K562 (cell line): ENCODE measurements around the gene ITPR3. TPM values are rescaled to one million over a fixed set of nuclear protein-coding genes. Genes with fewer than 3 reads are reported as not detected.

ENCODE experiments used
- ATAC-seq: fragments of 200-7000 bp; cut with Tn5 transposase; 3 replicates; pipeline ENCODE4 v1.9.1; 2020; ENCODE audit warnings: moderate library complexity
- BruUV-seq: library from RNA; stranded (reverse); fragments of 400-500 nt; replicated peaks from 2 replicates; lab custom pipeline; 2021; lab: Mats Ljungman, UMichigan
- CTCF ChIA-PET: fragments of 300-600 bp; formaldehyde crosslinking; extraction: SDS; loops from one replicate; lab custom pipeline; 2021; ENCODE audit warnings: low intra/inter-chr PET ratio; lab: Yijun Ruan, JAX
- POLR2A ChIA-PET: fragments of 300-600, 350-650 bp; sonication (Branson Sonifier 250); formaldehyde crosslinking; extraction: SDS; loops from one replicate; lab custom pipeline; 2021; ENCODE audit warnings: antibody characterized with exemption, inconsistent platforms; lab: Yijun Ruan, JAX
- DNase-seq, 4 experiments: peaks; one replicate each; pipeline versions ENCODE4 v3.0.0 to v3.0.0-alpha.2; 2011 to 2018; ENCODE audit warnings: low spot score in 3 of 4, mixed read lengths in 3 of 4; ENCODE audit errors: extremely low read depth in 1 of 4
- FAIRE-seq: peaks from 2 replicates; lab custom pipeline; 2011; peaks lifted over from hg19 to GRCh38; lab: Jason Lieb, UNC
- H2AFZ ChIP-seq: 2 replicates; pipeline ENCODE4 v1.6.0; 2011; ENCODE audit warnings: low read depth, low read length, control low read depth, inconsistent platforms
- H3K27ac ChIP-seq: fragments of 200-600 bp; 3 replicates; pipeline ENCODE4 v1.8.0; 2011; ENCODE audit warnings: low read depth, mild to moderate bottlenecking, control low read depth, inconsistent platforms, low read length, moderate library complexity, mixed read lengths; ENCODE audit errors: extremely low read depth
- H3K27me3 ChIP-seq, 2 experiments: fragments of 300-600 bp in 1 of 2; 2 replicates in 1 of 2; 3 replicates in 1 of 2; pipeline versions ENCODE4 v1.6.0 to v1.8.0; 2011; ENCODE audit warnings: inconsistent platforms in 2 of 2, low read length in 2 of 2, mild to moderate bottlenecking in 1 of 2, mixed read lengths in 1 of 2, moderate library complexity in 1 of 2; ENCODE audit not compliant: control insufficient read depth in 2 of 2, insufficient read depth in 2 of 2
- H3K36me3 ChIP-seq: fragments of 300-600 bp; 3 replicates; pipeline ENCODE4 v1.8.0; 2011; ENCODE audit warnings: mild to moderate bottlenecking, low read length, inconsistent platforms; ENCODE audit not compliant: control insufficient read depth, insufficient read depth
- H3K4me1 ChIP-seq, 2 experiments: fragments of 200-600 bp in 1 of 2; replicated peaks in 1 of 2; 2 replicates in 1 of 2; 3 replicates in 1 of 2; pipeline versions ENCODE4 v1.5.1 to v1.8.0; 2011; ENCODE audit warnings: inconsistent platforms in 2 of 2, low read length in 2 of 2, mild to moderate bottlenecking in 1 of 2, mixed read lengths in 1 of 2, moderate library complexity in 1 of 2; ENCODE audit not compliant: control insufficient read depth in 2 of 2, insufficient read depth in 2 of 2
- H3K4me2 ChIP-seq: 2 replicates; pipeline ENCODE4 v1.6.1; 2011; ENCODE audit warnings: low read length, control low read depth, inconsistent platforms, mixed read lengths; ENCODE audit not compliant: insufficient read depth
- H3K4me3 ChIP-seq: fragments of 200-600 bp; sonication (generic), shearing (Covaris generic); 2 replicates; pipeline ENCODE4 v1.5.1; 2016; ENCODE audit warnings: control low read depth, inconsistent platforms
- H3K79me2 ChIP-seq: fragments of 200-600 bp; 3 replicates; pipeline ENCODE4 v1.8.0; 2011; ENCODE audit warnings: low read length, inconsistent platforms; ENCODE audit not compliant: control insufficient read depth, insufficient read depth
- H3K9ac ChIP-seq, 2 experiments: 2 replicates each; pipeline versions ENCODE4 v1.6.0 to v1.6.1; 2011; ENCODE audit warnings: low read depth in 2 of 2, low read length in 2 of 2, control low read depth in 1 of 2, inconsistent platforms in 1 of 2, mild to moderate bottlenecking in 1 of 2, mixed read lengths in 1 of 2; ENCODE audit not compliant: insufficient read depth in 1 of 2
- H3K9me1 ChIP-seq: one replicate; pipeline ENCODE4 v1.6.0; 2011; ENCODE audit warnings: inconsistent platforms, mild to moderate bottlenecking, low read length, moderate library complexity; ENCODE audit not compliant: control insufficient read depth, insufficient read depth
- H3K9me3 ChIP-seq: replicated peaks from 2 replicates; pipeline ENCODE4 v1.5.1; 2011; ENCODE audit warnings: low read depth, low read length, inconsistent platforms; ENCODE audit not compliant: control insufficient read depth, insufficient read depth
- H4K20me1 ChIP-seq: replicated peaks from 2 replicates; pipeline ENCODE4 v1.6.1; 2011; ENCODE audit warnings: low read length, inconsistent platforms, mixed read lengths; ENCODE audit not compliant: control insufficient read depth, insufficient read depth
- HMG20B ChIP-seq: fragments of 250-450 bp; sonication (Bioruptor Pico); IDR thresholded peaks from 2 replicates; pipeline ENCODE4 v1.5.0; 2021; ENCODE audit warnings: mild to moderate bottlenecking
- ID3 ChIP-seq, 2 experiments: fragments of 250-450 bp in 1 of 2; fragments of 450-650 bp in 1 of 2; sonication (Bioruptor Pico) in 1 of 2; IDR thresholded peaks; 2 replicates each; pipeline versions ENCODE4 v1.6.1 to v1.8.0; 2016 to 2021; ENCODE audit warnings: mild to moderate bottlenecking in 2 of 2, moderate library complexity in 2 of 2, missing compliant biosample characterization in 1 of 2, missing genetic modification characterization in 1 of 2
- RREB1 ChIP-seq: fragments of 250-450 bp; sonication (Bioruptor Pico); IDR thresholded peaks from 2 replicates; pipeline ENCODE4 v1.4.0; 2020
- TCF7L2 ChIP-seq: fragments of 150-350 bp; IDR thresholded peaks from 2 replicates; pipeline ENCODE4 v1.6.1; 2016; ENCODE audit warnings: low read depth, mild to moderate bottlenecking, low read length, moderate library complexity
- YBX1 ChIP-seq: fragments of 450-650 bp; IDR thresholded peaks from 2 replicates; pipeline ENCODE4 v1.7.1; 2016; ENCODE audit warnings: mild to moderate bottlenecking
- ZNF384 ChIP-seq: IDR thresholded peaks from 2 replicates; pipeline ENCODE4 v1.6.1; 2012; ENCODE audit warnings: low read depth, low read length, improper control_type of control experiment
- WGBS: fragments of 100-300 bp; shearing (Covaris generic); methylation state at CpG from one replicate; pipeline ENCODE4 v1.1.6; 2016; ENCODE audit warnings: low coverage, mixed read lengths; ENCODE audit not compliant: insufficient coverage; ENCODE audit errors: missing lambda C conversion rate; 5-methylcytosine and 5-hydroxymethylcytosine counted together
- in situ Hi-C: fragments of 300-500 bp; cut with MboI; formaldehyde crosslinking; loops from 4 replicates; pipeline ENCODE4 v1.15.0; 2018; ENCODE audit warnings: inconsistent platforms, mixed read lengths
- intact Hi-C: fragments of 100-400 bp; cut with micrococcal nuclease; formaldehyde crosslinking; loops from 2 replicates; pipeline ENCODE4 v1.14.2; 2022
- polyA plus RNA-seq, 8 experiments: library from polyadenylated mRNA; depleted of rRNA in 4 of 8; stranded (reverse) in 5 of 8; unstranded in 3 of 8; fragments of >200 nt; fragmentation: Nextera tagmentation in 2 of 8; fragmentation: Illumina TruSeq in 1 of 8; extraction: Ambion mirVana in 2 of 8; extraction: Trizol in 1 of 8; gene quantifications; 2 replicates each; pipeline versions ENCODE4 v1.2.1 to v1.2.3, GENCODE V29; 2011 to 2014; ENCODE audit warnings: inconsistent platforms in 1 of 8, missing spikeins in 1 of 8
- total RNA-seq, 7 experiments: library from RNA; depleted of rRNA in 6 of 7; stranded (reverse); fragments of >200 nt in 6 of 7; fragmentation: Illumina TruSeq in 2 of 7; extraction: Trizol in 2 of 7; gene quantifications; 2 replicates each; pipeline versions ENCODE4 v1.2.1 to v1.2.3, GENCODE V29; 2011 to 2021; ENCODE audit warnings: low replicate concordance in 1 of 7

ITPR3 gene
- total and polyA plus RNA-seq, 9 of the 15 experiments (the other 6 are each of a cell fraction or from before 2014, with no cell fraction given), result 0.39 to 35.7 (median 13.2) TPM

- no peak for FAIRE-seq
- ATAC-seq, result no peak
- Histone ChIP-seq H4K20me1 (peaks cover 8% of the 10 kb centered on the region), H3K4me2 (no peak overlapping the region), H3K79me2 (no peaks in the 10 kb centered on the region), H2AFZ (no peak overlapping the region), H3K36me3 (no peaks in the 10 kb centered on the region)
- POLR2A ChIA-PET, result interaction anchor here (0.6 to 1.4 kb wide), 3 partner anchors 13 to 350 kb away, joined by 3 to 5 read pairs (median 3); no protein-coding TSS in a partner anchor
- no peak for TF ChIP-seq HMG20B (CRISPR knock-in tag)
- no peak for TF ChIP-seq YBX1
- TF ChIP-seq ZNF384, result no peak
- no peak for TF ChIP-seq RREB1 (CRISPR knock-in tag)
- TF ChIP-seq ID3 (CRISPR knock-in tag; IDR thresholded peaks at IDR 0.05), result no peak
- TF ChIP-seq ID3 (tag; IDR thresholded peaks at IDR 0.05), result no peak
- no peak for TF ChIP-seq TCF7L2
- TF ChIP-seq, all 486 proteins: peak for 0
- H3K9me3 ChIP-seq, result no peaks in the 10 kb centered on the region
- no peak overlapping the region for H3K27ac ChIP-seq
- DNase-seq, result no peak
- peaks cover 12% of the 10 kb centered on the region in 2 experiments; a peak in 4 of 5 replicates for H3K4me1 ChIP-seq
- H3K9me1 ChIP-seq, result no peaks in the 10 kb centered on the region
- BruUV-seq, result no TSS peak
- peaks cover 24 to 64% of the 10 kb centered on the region in 2 experiments for H3K27me3 ChIP-seq
- intact Hi-C loops (no loop called here), in situ Hi-C loops (no loop called here)
- no peak overlapping the region for H3K4me3 ChIP-seq
- CTCF ChIA-PET, result no interaction called here
- WGBS, result 24% methylated on average over 18 of the region's 18 CpGs
- peak overlapping the region in 1 of 2 experiments; percentile 47; a peak in 2 of 4 replicates for H3K9ac ChIP-seq
Observed at GRCh38 chr6:33735216-33735615, 114.1 kb downstream of the ITPR3 start.
